Activated CD4-positive, alpha-beta T cell treated with anti-CD3 and anti-CD28 coated beads, Interleukin-2, amount 50 U/mL, for 1 hour (primary cell): ENCODE results near the gene FNTB.

Experiments
- DNase-seq: peaks from one replicate; pipeline ENCODE4 v3.0.0-alpha.2; 2020

The FNTB gene

GRCh38 chr14:65095633-65096205 lies 109.0 kb downstream of the FNTB start:
- no peak for DNase-seq

- DNase-seq = no peak
These were observed 109.8 kb downstream of the FNTB start for GRCh38 chr14:65096323-65097089.

- no peak for DNase-seq
These were observed 111.9 kb downstream of the FNTB start for GRCh38 chr14:65098586-65098985.

GRCh38 chr14:65100922-65101541 lies 114.3 kb downstream of the FNTB start:
- DNase-seq = no peak

- peak; percentile 34 for DNase-seq
These were observed 115.1 kb downstream of the FNTB start for GRCh38 chr14:65101631-65102440.

- DNase-seq = peak; percentile 97
These were observed 115.9 kb downstream of the FNTB start, which contains the start of gene MAX for GRCh38 chr14:65102441-65103149. MAX (minus strand) TSS chr14:65102517; CDS start chr14:65102339, 178 bp downstream.

- DNase-seq = no peak
These were observed 116.6 kb downstream of the FNTB start for GRCh38 chr14:65103150-65103760.

GRCh38 chr14:65104791-65105190 lies 118.1 kb downstream of the FNTB start:
- no peak for DNase-seq

- no peak for DNase-seq
These were observed 119.6 kb downstream of the FNTB start for GRCh38 chr14:65106316-65106715.

GRCh38 chr14:65106736-65107135 lies 120.0 kb downstream of the FNTB start:
- no peak for DNase-seq

- DNase-seq = no peak
These were observed 120.5 kb downstream of the FNTB start for GRCh38 chr14:65107200-65107599.

- DNase-seq = no peak
These were observed 122.7 kb downstream of the FNTB start for GRCh38 chr14:65109357-65109756.

GRCh38 chr14:65110525-65110924 lies 123.8 kb downstream of the FNTB start:
- DNase-seq = no peak
